ENCODE data around the gene PHLPP1. TPM values are rescaled to one million over a fixed set of nuclear protein-coding genes. Genes with fewer than 3 reads are reported as not detected.

The PHLPP1 gene
- total RNA-seq, 2 experiments from 2014 or later: 8.2 to 8.6 TPM

DNA sequence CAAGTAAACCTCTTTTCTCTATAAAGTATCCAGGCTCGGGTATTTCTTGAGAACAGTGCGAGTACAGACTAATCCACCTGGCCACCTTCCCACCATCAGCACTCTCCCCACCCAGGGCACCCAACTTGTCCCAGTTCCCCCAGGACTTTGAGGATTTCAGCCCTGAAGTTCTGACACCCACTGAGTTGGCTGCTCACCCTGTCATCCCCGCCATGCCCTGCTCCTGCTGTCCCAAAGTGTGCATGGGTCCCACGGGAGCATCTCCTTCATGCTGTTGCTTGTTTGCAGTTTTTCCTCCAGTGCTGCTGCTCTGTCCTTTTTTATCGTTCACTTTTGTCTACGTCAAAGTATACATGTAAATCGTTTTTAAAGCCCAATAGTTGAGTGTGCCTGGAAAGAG, 273.9 kb downstream of the PHLPP1 start:
- DNase-seq (no peak), ATAC-seq (no peak)
- Mint-ChIP-seq H3K4me1 (ENCODE audit: low read depth) (no peaks in the 10 kb centered on the region), H3K27me3 (peaks cover 5% of the 10 kb centered on the region), H3K36me3 (ENCODE audit: low read depth) (no peaks in the 10 kb centered on the region), H3K9me3 (no peaks in the 10 kb centered on the region), H3K4me3 (no peak overlapping the region), H3K27ac (no peak overlapping the region)
- intact Hi-C loops (cut with micrococcal nuclease): no loop called here
- POLR2A ChIA-PET: no interaction called here
- TF ChIP-seq, protein P1, sequence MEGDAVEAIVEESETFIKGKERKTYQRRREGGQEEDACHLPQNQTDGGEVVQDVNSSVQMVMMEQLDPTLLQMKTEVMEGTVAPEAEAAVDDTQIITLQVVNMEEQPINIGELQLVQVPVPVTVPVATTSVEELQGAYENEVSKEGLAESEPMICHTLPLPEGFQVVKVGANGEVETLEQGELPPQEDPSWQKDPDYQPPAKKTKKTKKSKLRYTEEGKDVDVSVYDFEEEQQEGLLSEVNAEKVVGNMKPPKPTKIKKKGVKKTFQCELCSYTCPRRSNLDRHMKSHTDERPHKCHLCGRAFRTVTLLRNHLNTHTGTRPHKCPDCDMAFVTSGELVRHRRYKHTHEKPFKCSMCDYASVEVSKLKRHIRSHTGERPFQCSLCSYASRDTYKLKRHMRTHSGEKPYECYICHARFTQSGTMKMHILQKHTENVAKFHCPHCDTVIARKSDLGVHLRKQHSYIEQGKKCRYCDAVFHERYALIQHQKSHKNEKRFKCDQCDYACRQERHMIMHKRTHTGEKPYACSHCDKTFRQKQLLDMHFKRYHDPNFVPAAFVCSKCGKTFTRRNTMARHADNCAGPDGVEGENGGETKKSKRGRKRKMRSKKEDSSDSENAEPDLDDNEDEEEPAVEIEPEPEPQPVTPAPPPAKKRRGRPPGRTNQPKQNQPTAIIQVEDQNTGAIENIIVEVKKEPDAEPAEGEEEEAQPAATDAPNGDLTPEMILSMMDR (IDR thresholded peaks at IDR 0.05): no peak
- CTCF ChIA-PET: no interaction called here

DNA sequence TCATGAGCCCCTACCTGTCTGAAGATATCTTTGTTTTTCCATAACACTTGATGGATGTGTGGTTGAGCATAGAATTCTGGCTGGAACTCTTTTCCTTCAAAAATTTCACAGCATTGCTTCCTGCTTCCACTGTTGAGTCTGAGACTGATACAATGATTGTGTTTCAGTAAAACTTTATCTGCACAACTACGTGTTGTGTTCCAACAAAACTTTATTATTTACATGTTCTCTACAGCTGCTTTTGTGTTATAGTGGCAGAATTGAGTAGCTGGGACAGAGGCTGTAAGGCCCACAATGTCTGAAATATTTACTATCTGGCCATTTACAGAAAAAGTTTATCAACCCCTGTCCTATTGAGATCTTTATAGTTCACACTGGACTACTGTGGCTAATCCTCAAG, 275.3 kb downstream of the PHLPP1 start:
- ATAC-seq (no peak), DNase-seq (no peak)
- Mint-ChIP-seq H3K36me3 (ENCODE audit: low read depth) (no peaks in the 10 kb centered on the region), H3K4me1 (ENCODE audit: low read depth) (no peaks in the 10 kb centered on the region), H3K4me3 (no peak overlapping the region), H3K27ac (no peak overlapping the region), H3K27me3 (peaks cover 5% of the 10 kb centered on the region), H3K9me3 (no peaks in the 10 kb centered on the region)
- ChIA-PET CTCF (interaction anchor here (1.2 to 1.5 kb wide), 2 partner anchors 8 to 35 kb away, joined by 3 to 4 read pairs; no protein-coding TSS in a partner anchor), POLR2A (no interaction called here)
- TF ChIP-seq, protein P1 (IDR thresholded peaks at IDR 0.05): no peak
- intact Hi-C loops (cut with micrococcal nuclease): no loop called here

DNA sequence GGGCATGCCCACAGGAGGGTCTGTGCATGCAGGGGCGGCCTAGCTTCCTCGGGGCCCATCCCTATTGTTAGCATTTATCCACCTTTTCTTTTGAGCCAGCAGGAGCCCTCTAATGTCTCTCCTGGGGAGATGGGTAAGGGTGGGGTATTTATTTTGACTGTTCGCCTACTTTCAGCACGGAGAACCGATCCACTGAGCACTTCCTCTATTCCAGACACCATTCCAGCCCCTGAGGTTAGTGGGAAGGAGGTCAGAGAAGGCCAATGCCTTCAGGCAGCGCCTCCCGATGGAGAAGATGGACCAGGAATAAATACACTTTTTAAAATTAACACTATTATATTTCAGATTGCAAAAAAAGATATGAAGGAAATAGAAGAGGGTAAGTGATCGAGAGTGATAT, 276.0 kb downstream of the PHLPP1 start:
- ChIA-PET POLR2A (no interaction called here), CTCF (interaction anchor here (1.2 to 3.7 kb wide), 3 partner anchors 8 to 36 kb away, joined by 3 to 13 read pairs (median 4); no protein-coding TSS in a partner anchor)
- Mint-ChIP-seq H3K9me3 (no peaks in the 10 kb centered on the region), H3K27me3 (peaks cover 5% of the 10 kb centered on the region), H3K4me3 (no peak overlapping the region), H3K4me1 (ENCODE audit: low read depth) (no peaks in the 10 kb centered on the region), H3K36me3 (ENCODE audit: low read depth) (no peaks in the 10 kb centered on the region), H3K27ac (no peak overlapping the region)
- no peak for ATAC-seq
- TF ChIP-seq, protein P1 (IDR thresholded peaks at IDR 0.05): no peak
- intact Hi-C loops (cut with micrococcal nuclease): no loop called here
- no peak for DNase-seq

DNA sequence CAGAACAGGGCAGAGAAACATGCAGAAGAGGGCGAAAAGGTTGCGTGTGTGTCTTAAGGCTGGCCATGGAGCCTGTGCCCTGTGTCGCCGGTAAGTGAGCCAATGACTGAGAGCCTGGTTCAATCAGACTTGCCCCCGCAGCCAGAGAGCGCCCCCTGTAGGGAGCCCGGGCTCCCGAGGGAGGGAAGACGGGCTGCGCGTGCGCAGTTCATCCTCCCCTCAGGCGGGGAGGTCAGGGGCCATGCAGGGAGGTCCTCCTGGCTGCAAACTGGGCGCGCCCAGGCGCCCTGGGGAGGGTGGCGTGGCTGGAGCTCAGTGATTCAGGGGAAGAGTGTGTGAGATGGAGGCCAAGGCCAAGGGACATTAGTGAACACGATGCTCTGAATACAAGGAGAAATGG, 276.6 kb downstream of the PHLPP1 start:
- ATAC-seq: no peak
- no peaks in the 10 kb centered on the region for H3K36me3 Mint-ChIP-seq (ENCODE audit: low read depth)
- POLR2A ChIA-PET: no interaction called here
- H3K4me3 Mint-ChIP-seq: no peak overlapping the region
- TF ChIP-seq, protein P1 (IDR thresholded peaks at IDR 0.05): peak; percentile 24
- no peaks in the 10 kb centered on the region for H3K4me1 Mint-ChIP-seq (ENCODE audit: low read depth)
- no peak overlapping the region for H3K27ac Mint-ChIP-seq
- no peaks in the 10 kb centered on the region for H3K9me3 Mint-ChIP-seq
- CTCF ChIA-PET: interaction anchor here (1.5 to 3.7 kb wide), 2 partner anchors 9 to 25 kb away, joined by 4 to 13 read pairs; no protein-coding TSS in a partner anchor
- peak; percentile 9 for DNase-seq
- intact Hi-C loops (cut with micrococcal nuclease): no loop called here
- H3K27me3 Mint-ChIP-seq: peaks cover 5% of the 10 kb centered on the region

DNA sequence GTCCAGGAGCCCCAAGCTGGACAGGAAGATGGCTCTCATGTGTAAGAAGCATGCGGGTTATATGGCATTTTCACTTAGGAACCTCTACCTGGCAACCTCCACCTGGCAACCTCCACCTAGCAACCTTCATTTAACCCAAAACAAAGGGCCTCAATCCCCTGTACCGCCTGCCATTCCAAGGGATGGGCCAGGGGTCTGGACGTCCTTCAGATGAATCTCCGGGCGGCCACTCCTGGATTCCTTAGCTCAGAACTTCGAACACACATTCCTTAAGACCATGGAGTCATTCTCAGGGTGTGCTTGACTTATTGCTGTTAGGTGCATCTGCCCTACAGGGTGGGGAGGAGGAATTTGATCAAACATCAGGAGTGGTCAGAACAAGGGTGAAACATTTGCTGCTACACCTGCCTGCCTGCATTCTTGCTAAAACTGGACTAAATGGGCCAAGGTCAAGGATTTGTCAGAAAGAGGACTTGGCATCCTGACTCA, 277.6 kb downstream of the PHLPP1 start:
- no peak for ATAC-seq
- intact Hi-C loops (cut with micrococcal nuclease): no loop called here
- Mint-ChIP-seq H3K4me1 (ENCODE audit: low read depth) (no peaks in the 10 kb centered on the region), H3K27ac (no peak overlapping the region), H3K36me3 (ENCODE audit: low read depth) (no peaks in the 10 kb centered on the region), H3K9me3 (no peaks in the 10 kb centered on the region), H3K27me3 (peaks cover 5% of the 10 kb centered on the region), H3K4me3 (no peak overlapping the region)
- POLR2A ChIA-PET: interaction anchor here (0.8 kb wide), 1 partner anchor 344 kb away, joined by 3 read pairs; no protein-coding TSS in a partner anchor
- DNase-seq: no peak
- CTCF ChIA-PET: interaction anchor here (1.5 to 3.7 kb wide), 2 partner anchors 10 to 24 kb away, joined by 4 to 13 read pairs; no protein-coding TSS in a partner anchor
- TF ChIP-seq, protein P1 (IDR thresholded peaks at IDR 0.05): no peak

Data from activated CD8-positive, alpha-beta T cell treated with anti-CD3 and anti-CD28 coated beads for 36 hours (primary cell).